Kidney (tissue), 14 donors: Measurements from ENCODE around the gene CEP85L. TPM values are rescaled to one million over a fixed set of nuclear protein-coding genes. Genes with fewer than 3 reads are reported as not detected.
A peak's percentile ranks its signal among the peaks of the same experiment; 100 is the strongest.

ENCODE experiments used
- DNase-seq, 5 donors: peaks; one replicate each; pipeline ENCODE4 v3.0.0-alpha.2; 2013 to 2020
- FAIRE-seq: peaks from 2 replicates; lab custom pipeline; 2012; peaks lifted over from hg19 to GRCh38; lab: Jason Lieb, UNC
- H3K27ac ChIP-seq, 2 donors: one replicate each; pipeline ENCODE4 v1.7.0; 2013; ENCODE audit warnings: low read depth in 2 of 2, low read length in 2 of 2, inconsistent platforms in 1 of 2
- H3K27me3 ChIP-seq: one replicate; pipeline ENCODE4 v1.7.1; 2013; ENCODE audit warnings: low read length, inconsistent platforms; ENCODE audit not compliant: control insufficient read depth, insufficient read depth
- H3K36me3 ChIP-seq, 3 donors: one replicate each; pipeline versions ENCODE4 v1.7.0 to v1.7.1; 2013; ENCODE audit warnings: low read length in 3 of 3, control low read depth in 1 of 3, inconsistent platforms in 1 of 3; ENCODE audit not compliant: insufficient read depth in 3 of 3, control insufficient read depth in 2 of 3
- H3K4me1 ChIP-seq, 3 donors: one replicate each; pipeline versions ENCODE4 v1.7.0 to v1.7.1; 2013; ENCODE audit warnings: low read length in 3 of 3, inconsistent platforms in 1 of 3, low read depth in 1 of 3; ENCODE audit not compliant: control insufficient read depth in 2 of 3, insufficient read depth in 2 of 3
- H3K4me3 ChIP-seq, 3 donors: one replicate each; pipeline versions ENCODE4 v1.7.0 to v1.8.1; 2013; ENCODE audit warnings: low read length in 3 of 3, control low read depth in 1 of 3, inconsistent platforms in 1 of 3
- H3K9ac ChIP-seq, 3 donors: one replicate each; pipeline versions ENCODE4 v1.7.0 to v1.7.1; 2013; ENCODE audit warnings: low read length in 3 of 3, control low read depth in 1 of 3, inconsistent platforms in 1 of 3
- H3K9me3 ChIP-seq, 3 donors: one replicate each; pipeline versions ENCODE4 v1.7.0 to v1.7.1; 2013; ENCODE audit warnings: low read length in 3 of 3, control low read depth in 1 of 3, inconsistent platforms in 1 of 3; ENCODE audit not compliant: control insufficient read depth in 2 of 3, insufficient read depth in 1 of 3
- CTCF ChIP-seq: IDR thresholded peaks from 3 replicates; pipeline ENCODE4 v1.5.1; 2012; ENCODE audit warnings: mild to moderate bottlenecking, moderate library complexity, borderline replicate concordance; ENCODE audit not compliant: insufficient read depth; ENCODE audit errors: extremely low read depth
- intact Hi-C: fragments of 100-400 bp; cut with DNase I; formaldehyde crosslinking; loops from one replicate; pipeline ENCODE4 v1.11.1; 2022
- polyA plus RNA-seq: library from polyadenylated mRNA; stranded (reverse); fragments of 350-450 nt; fragmentation: Illumina TruSeq; extraction: RNeasy Lipid Tissue Mini Kit (QIAGEN cat#74804); gene quantifications from one replicate; pipeline ENCODE4 v1.2.3, GENCODE V29; 2014; ENCODE audit warnings: low read depth, low replicate concordance; ENCODE audit not compliant: insufficient read depth
- total RNA-seq: library from RNA; stranded (reverse); fragmentation: NEBNext Ultra II Directional; extraction: Animal tissue kit (Norgen Biotek cat#: 25700); gene quantifications from one replicate; pipeline ENCODE4 v1.2.1, GENCODE V29; 2021
- donor health status: control.
- donor health status: control.
- donor health status: control.
- donor health status: control.
- donor health status: control.
- donor health status: DM: yes; HTN: yes; CAD: no.
- donor health status: Normal renal cell carcinoma (clear cell type).

Gene CEP85L
- total and polyA plus RNA-seq, 2 donors from 2014 or later = 0.84 to 12.9 TPM

- no peak overlapping the region for H3K27ac ChIP-seq
- no peak overlapping the region for H3K9ac ChIP-seq
- H3K36me3 ChIP-seq = no peaks in the 10 kb centered on the region
- intact Hi-C loops = no loop called here
- H3K4me1 ChIP-seq = no peaks in the 10 kb centered on the region
- no peaks in the 10 kb centered on the region for H3K27me3 ChIP-seq
- DNase-seq (no peak), FAIRE-seq (no peak)
- H3K9me3 ChIP-seq = no peaks in the 10 kb centered on the region
- H3K4me3 ChIP-seq = no peak overlapping the region
- no peak for TF ChIP-seq CTCF
These were observed 5.6 kb upstream of the CEP85L start for GRCh38 chr6:118656847-118657451.

- Histone ChIP-seq H3K27me3 (no peaks in the 10 kb centered on the region), H3K9ac (peak overlapping the region; percentile 54 to 89 (median 78)), H3K4me1 (peaks cover 0 to 2% (median 0%) of the 10 kb centered on the region in 3 donors), H3K9me3 (no peaks in the 10 kb centered on the region), H3K4me3 (peak overlapping the region; percentile 53 to 82 (median 75)), H3K36me3 (no peaks in the 10 kb centered on the region), H3K27ac (peak overlapping the region in 1 of 2 donors; percentile 94)
- TF ChIP-seq CTCF = no peak
- DNase-seq (peak in 1 of 5 donors; percentile 33), FAIRE-seq (no peak)
- intact Hi-C loops = no loop called here
These were observed 742 bp upstream of the CEP85L start for GRCh38 chr6:118652051-118652615.

- intact Hi-C loops = no loop called here
- FAIRE-seq (no peak), DNase-seq (peak in 3 of 5 donors; percentile 51 to 86 (median 72))
- peak overlapping the region; percentile 94 to 96 for H3K27ac ChIP-seq
- H3K9me3 ChIP-seq = no peaks in the 10 kb centered on the region
- H3K4me3 ChIP-seq = peak overlapping the region; percentile 53 to 82 (median 79)
- H3K27me3 ChIP-seq = no peaks in the 10 kb centered on the region
- peak; percentile 18 for TF ChIP-seq CTCF
- H3K36me3 ChIP-seq = no peaks in the 10 kb centered on the region
- H3K4me1 ChIP-seq = peaks cover 0 to 2% (median 0%) of the 10 kb centered on the region in 3 donors
- H3K9ac ChIP-seq = peak overlapping the region; percentile 64 to 92 (median 77)
These were observed 659 bp downstream of the CEP85L start for GRCh38 chr6:118650582-118651281.
